HepG2 (cell line): ENCODE results near the gene DENND1C. TPM values are rescaled to one million over a fixed set of nuclear protein-coding genes. Genes with fewer than 3 reads are reported as not detected.

Source experiments
- AGO2 ChIP-seq: fragments of 200-400 bp; formaldehyde crosslinking; optimal IDR thresholded peaks from 2 replicates; pipeline ENCODE3; 2017; ENCODE audit warnings: mild to moderate bottlenecking, low read depth, low read length, moderate library complexity
- FOXC1 ChIP-seq: sonication (generic); formaldehyde crosslinking; IDR thresholded peaks from 2 replicates; pipeline ENCODE4 v1.8.0; 2022; ENCODE audit warnings: mild to moderate bottlenecking, missing genetic modification reagents, borderline replicate concordance
- GTF2F1 ChIP-seq: fragments of 150-350 bp; IDR thresholded peaks from 2 replicates; pipeline ENCODE4 v1.6.1; 2014; ENCODE audit warnings: low read length
- KIAA2018 ChIP-seq: sonication (generic); formaldehyde crosslinking; IDR thresholded peaks from 2 replicates; pipeline ENCODE4 v1.5.0; 2020; ENCODE audit warnings: mild to moderate bottlenecking, missing genetic modification reagents, borderline replicate concordance
- SP140L ChIP-seq: sonication (generic); formaldehyde crosslinking; IDR thresholded peaks from 2 replicates; pipeline ENCODE4 v1.4.0; 2020; ENCODE audit warnings: missing genetic modification reagents, borderline replicate concordance
- SRSF1 ChIP-seq: fragments of 200-400 bp; formaldehyde crosslinking; optimal IDR thresholded peaks from 2 replicates; pipeline ENCODE3; 2017; ENCODE audit warnings: mild to moderate bottlenecking, low read depth, low read length, moderate library complexity
- U2AF1 ChIP-seq: fragments of 200-400 bp; formaldehyde crosslinking; optimal IDR thresholded peaks from 2 replicates; pipeline ENCODE3; 2017; ENCODE audit warnings: mild to moderate bottlenecking, low read depth, low read length
- ZBTB33 ChIP-seq: sonication (generic); formaldehyde crosslinking; IDR thresholded peaks from 2 replicates; pipeline ENCODE4 v1.4.0; 2020; ENCODE audit warnings: missing genetic modification reagents
- polyA plus RNA-seq, 8 experiments: library from polyadenylated mRNA; depleted of rRNA in 3 of 8; stranded (reverse) in 7 of 8; unstranded in 1 of 8; fragments of >200 nt; fragmentation: Illumina TruSeq in 4 of 8; extraction: Trizol in 4 of 8; gene quantifications; 2 replicates each; pipeline versions ENCODE4 v1.2.1 to v1.2.3, GENCODE V29; 2011 to 2016; ENCODE audit warnings: low read depth in 4 of 8, missing spikeins in 1 of 8, mixed read lengths in 1 of 8; ENCODE audit not compliant: insufficient read depth in 1 of 8
- small RNA-seq, 3 experiments: library from RNA; depleted of rRNA; stranded (forward); fragments of <200 nt; gene quantifications; one replicate each; pipeline ENCODE3, GENCODE V24; 2012; ENCODE audit warnings: low read depth in 2 of 3, low replicate concordance in 1 of 3; ENCODE audit not compliant: insufficient read length in 3 of 3, insufficient read depth in 2 of 3
- total RNA-seq, 5 experiments: library from RNA; depleted of rRNA; stranded (reverse); fragments of >200 nt; fragmentation: Illumina TruSeq; extraction: Trizol; gene quantifications; 2 replicates each; pipeline ENCODE4 v1.2.3, GENCODE V29; 2016; ENCODE audit warnings: low read depth in 1 of 5

DENND1C gene
- total and polyA plus RNA-seq, 2 of the 13 experiments (the other 11 are each of a cell fraction or from before 2014, with no cell fraction given): 0.04 to 0.73 TPM

- TF ChIP-seq SRSF1: peak; percentile 2
- no peak for TF ChIP-seq GTF2F1
- no peak for TF ChIP-seq FOXC1 (CRISPR knock-in tag)
- TF ChIP-seq KIAA2018 (CRISPR knock-in tag): no peak
- TF ChIP-seq U2AF1: no peak
- TF ChIP-seq ZBTB33 (CRISPR knock-in tag): peak; percentile 99
- TF ChIP-seq SP140L (CRISPR knock-in tag): no peak
- TF ChIP-seq AGO2: peak; percentile 77
- TF ChIP-seq, all 625 proteins: peak for 13
These were observed 63.6 kb downstream of the DENND1C start (continued) for GRCh38 chr19:6417713-6418561.

Small RNAs within 50 kb of the gene (small RNA-seq; reads per million reads assigned to genes)
- gene AC010503.2: 0 reads per million in 3 experiments

Other genes starting within 250 kb of the DENND1C start
- 11.6 and 12.2 TPM in 2 replicates for gene MLLT1, start 201.8 kb downstream of the DENND1C start, total RNA-seq (2016; rRNA removed; fragmentation: Illumina TruSeq; extraction: Trizol)
- gene MLLT1, start 201.8 kb downstream of the DENND1C start, polyA plus RNA-seq (2011; rRNA removed): 11.7 and 12.7 TPM in 2 replicates
- gene ACER1, start 148.2 kb downstream of the DENND1C start, total RNA-seq (2016; rRNA removed; fragmentation: Illumina TruSeq; extraction: Trizol): not detected in 2 replicates
- not detected in 2 replicates for gene ACER1, start 148.2 kb downstream of the DENND1C start, polyA plus RNA-seq (2011; rRNA removed)
- gene CLPP, start 120.3 kb downstream of the DENND1C start, total RNA-seq (2016; rRNA removed; fragmentation: Illumina TruSeq; extraction: Trizol): 45.3 and 46.6 TPM in 2 replicates
- gene CLPP, start 120.3 kb downstream of the DENND1C start, polyA plus RNA-seq (2011; rRNA removed): 68.4 and 72.3 TPM in 2 replicates
- 45.9 and 48.3 TPM in 2 replicates for gene ALKBH7, start 109.0 kb downstream of the DENND1C start, total RNA-seq (2016; rRNA removed; fragmentation: Illumina TruSeq; extraction: Trizol)
- gene ALKBH7, start 109.0 kb downstream of the DENND1C start, polyA plus RNA-seq (2011; rRNA removed): 29.6 and 36.8 TPM in 2 replicates
- 0.95 and 1.1 TPM in 2 replicates for gene PSPN, start 105.9 kb downstream of the DENND1C start, total RNA-seq (2016; rRNA removed; fragmentation: Illumina TruSeq; extraction: Trizol)
- gene PSPN, start 105.9 kb downstream of the DENND1C start, polyA plus RNA-seq (2011; rRNA removed): 0.69 and 0.98 TPM in 2 replicates
- 30.7 and 34.1 TPM in 2 replicates for gene GTF2F1, start 88.6 kb downstream of the DENND1C start, total RNA-seq (2016; rRNA removed; fragmentation: Illumina TruSeq; extraction: Trizol)
- 26.0 and 27.8 TPM in 2 replicates for gene GTF2F1, start 88.6 kb downstream of the DENND1C start, polyA plus RNA-seq (2011; rRNA removed)
- 129 and 160 TPM in 2 replicates for gene KHSRP, start 57.0 kb downstream of the DENND1C start, total RNA-seq (2016; rRNA removed; fragmentation: Illumina TruSeq; extraction: Trizol)
- 72.1 and 80.8 TPM in 2 replicates for gene KHSRP, start 57.0 kb downstream of the DENND1C start, polyA plus RNA-seq (2011; rRNA removed)
- 0.32 and 0.33 TPM in 2 replicates for gene SLC25A41, start 48.0 kb downstream of the DENND1C start, total RNA-seq (2016; rRNA removed; fragmentation: Illumina TruSeq; extraction: Trizol)
- gene SLC25A41, start 48.0 kb downstream of the DENND1C start, polyA plus RNA-seq (2011; rRNA removed): 0.95 and 1.9 TPM in 2 replicates
- 15.2 and 16.5 TPM in 2 replicates for gene SLC25A23, start 22.0 kb downstream of the DENND1C start, total RNA-seq (2016; rRNA removed; fragmentation: Illumina TruSeq; extraction: Trizol)
- 12.4 and 13.2 TPM in 2 replicates for gene SLC25A23, start 22.0 kb downstream of the DENND1C start, polyA plus RNA-seq (2011; rRNA removed)
- 21.9 and 25.6 TPM in 2 replicates for gene CRB3, start 17.5 kb downstream of the DENND1C start, total RNA-seq (2016; rRNA removed; fragmentation: Illumina TruSeq; extraction: Trizol)
- gene CRB3, start 17.5 kb downstream of the DENND1C start, polyA plus RNA-seq (2011; rRNA removed): 10.6 and 12.5 TPM in 2 replicates
- gene TUBB4A, start 20.5 kb upstream of the DENND1C start, total RNA-seq (2016; rRNA removed; fragmentation: Illumina TruSeq; extraction: Trizol): not detected in 2 replicates
- gene TUBB4A, start 20.5 kb upstream of the DENND1C start, polyA plus RNA-seq (2011; rRNA removed): 0.21 TPM in 1 of 2 replicates, not detected in the other
- 0.20 and 1.0 TPM in 2 replicates for gene TNFSF9, start 49.2 kb upstream of the DENND1C start, total RNA-seq (2016; rRNA removed; fragmentation: Illumina TruSeq; extraction: Trizol)
- gene TNFSF9, start 49.2 kb upstream of the DENND1C start, polyA plus RNA-seq (2011; rRNA removed): 1.5 and 1.8 TPM in 2 replicates
- not detected in 2 replicates for gene CD70, start 109.4 kb upstream of the DENND1C start, total RNA-seq (2016; rRNA removed; fragmentation: Illumina TruSeq; extraction: Trizol)
- 0.13 and 0.51 TPM in 2 replicates for gene CD70, start 109.4 kb upstream of the DENND1C start, polyA plus RNA-seq (2011; rRNA removed)
- 0.17 and 0.49 TPM in 2 replicates for gene TNFSF14, start 188.4 kb upstream of the DENND1C start, total RNA-seq (2016; rRNA removed; fragmentation: Illumina TruSeq; extraction: Trizol)
- gene TNFSF14, start 188.4 kb upstream of the DENND1C start, polyA plus RNA-seq (2011; rRNA removed): 9.1 and 10.0 TPM in 2 replicates
- gene C3, start 238.9 kb upstream of the DENND1C start, total RNA-seq (2016; rRNA removed; fragmentation: Illumina TruSeq; extraction: Trizol): 700 and 1,455 TPM in 2 replicates
- gene C3, start 238.9 kb upstream of the DENND1C start, polyA plus RNA-seq (2011; rRNA removed): 6,272 and 9,798 TPM in 2 replicates